Measurements from ENCODE around the gene ZMIZ1.

The ZMIZ1 gene

DNA sequence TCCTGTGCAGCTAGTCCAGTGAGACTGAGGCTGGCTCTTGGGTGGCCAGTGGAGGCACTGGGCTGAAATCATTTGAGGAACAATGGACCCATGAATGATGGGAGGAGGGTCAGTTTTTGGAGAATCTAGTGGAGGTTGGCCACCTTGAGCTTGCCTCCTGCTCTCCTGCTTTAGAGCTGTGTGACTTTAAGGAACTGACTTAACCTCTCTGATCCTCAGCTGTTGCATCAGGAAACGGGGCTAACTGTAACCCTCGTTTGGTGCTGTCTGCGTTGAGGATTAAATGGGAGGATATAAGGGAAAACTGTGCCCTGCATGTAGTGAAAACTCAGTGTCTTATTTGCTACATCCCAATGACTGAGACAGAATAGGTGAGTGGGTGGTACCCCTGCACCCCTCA is 163.1 kb downstream of the ZMIZ1 start:
- Histone ChIP-seq H2BK120ac (ENCODE audit: low read depth, low read length) (no peak overlapping the region), H3K79me1 (ENCODE audit: low read length) (no peaks in the 10 kb centered on the region), H2AK5ac (ENCODE audit: low read length) (no peak overlapping the region), H3K4me2 (ENCODE audit: low read length) (no peak overlapping the region), H2BK15ac (replicated peaks; ENCODE audit: low read depth) (no peak overlapping the region), H3K4ac (ENCODE audit: low read depth, low read length) (no peak overlapping the region), H3K79me2 (ENCODE audit: control insufficient read depth, insufficient read depth, low read length) (no peaks in the 10 kb centered on the region), H3K23ac (ENCODE audit: low read length) (no peak overlapping the region), H4K5ac (ENCODE audit: low read length) (no peak overlapping the region), H3K36me3 (ENCODE audit: control insufficient read depth, insufficient read depth, low read length) (no peaks in the 10 kb centered on the region), H3K27ac (ENCODE audit: low read depth, low read length) (no peak overlapping the region), H3K18ac (ENCODE audit: low read length) (no peak overlapping the region), H3K4me3 (ENCODE audit: low read length) (no peak overlapping the region), H3K9ac (ENCODE audit: low read length) (no peak overlapping the region), H3K4me1 (ENCODE audit: control insufficient read depth, low read depth, low read length) (peaks cover 25% of the 10 kb centered on the region), H2BK5ac (ENCODE audit: low read length) (no peak overlapping the region), H3K27me3 (ENCODE audit: insufficient read depth, low read length, poor library complexity) (no peaks in the 10 kb centered on the region), H3K56ac (ENCODE audit: low read length) (no peak overlapping the region), H4K8ac (ENCODE audit: low read depth, low read length) (no peak overlapping the region)
- DNase-seq = no peak
- no CpG with 5 or more reads among the region's 3 CpGs for WGBS (ENCODE audit: extremely low coverage, insufficient coverage, low lambda C conversion rate)

DNA sequence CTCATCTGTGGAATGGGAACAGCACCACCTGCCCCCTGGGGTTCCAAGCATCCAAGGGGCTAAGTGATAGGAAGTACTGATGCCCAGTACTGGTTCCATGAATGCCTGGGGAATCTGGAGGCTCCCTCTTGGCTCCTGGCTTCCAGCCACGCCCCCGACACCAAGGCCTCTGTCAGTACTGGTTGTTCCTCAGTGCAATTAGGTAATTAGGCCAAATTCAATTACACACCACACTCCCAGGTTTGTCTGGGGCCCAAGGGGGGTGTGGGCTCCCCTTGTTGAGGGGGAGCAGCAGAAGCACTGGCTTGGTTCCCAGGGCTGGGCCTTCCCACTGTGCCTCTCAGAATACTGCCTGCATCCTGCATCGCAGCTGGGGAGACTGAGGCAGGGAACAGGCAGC is 164.1 kb downstream of the ZMIZ1 start:
- WGBS (ENCODE audit: extremely low coverage, insufficient coverage, low lambda C conversion rate) = no CpG with 5 or more reads among the region's 3 CpGs
- H2BK5ac ChIP-seq (ENCODE audit: low read length) = no peak overlapping the region
- no peak overlapping the region for H4K8ac ChIP-seq (ENCODE audit: low read depth, low read length)
- H2AK5ac ChIP-seq (ENCODE audit: low read length) = no peak overlapping the region
- no peak overlapping the region for H3K4me2 ChIP-seq (ENCODE audit: low read length)
- no peak overlapping the region for H3K56ac ChIP-seq (ENCODE audit: low read length)
- no peaks in the 10 kb centered on the region for H3K79me2 ChIP-seq (ENCODE audit: control insufficient read depth, insufficient read depth, low read length)
- no peak overlapping the region for H3K18ac ChIP-seq (ENCODE audit: low read length)
- H3K4me3 ChIP-seq (ENCODE audit: low read length) = no peak overlapping the region
- H3K27me3 ChIP-seq (ENCODE audit: insufficient read depth, low read length, poor library complexity) = no peaks in the 10 kb centered on the region
- H3K4ac ChIP-seq (ENCODE audit: low read depth, low read length) = no peak overlapping the region
- no peaks in the 10 kb centered on the region for H3K36me3 ChIP-seq (ENCODE audit: control insufficient read depth, insufficient read depth, low read length)
- no peaks in the 10 kb centered on the region for H3K79me1 ChIP-seq (ENCODE audit: low read length)
- no peak overlapping the region for H3K23ac ChIP-seq (ENCODE audit: low read length)
- H2BK120ac ChIP-seq (ENCODE audit: low read depth, low read length) = no peak overlapping the region
- DNase-seq = no peak
- H4K5ac ChIP-seq (ENCODE audit: low read length) = no peak overlapping the region
- H3K9ac ChIP-seq (ENCODE audit: low read length) = no peak overlapping the region
- peaks cover 34% of the 10 kb centered on the region for H3K4me1 ChIP-seq (ENCODE audit: control insufficient read depth, low read depth, low read length)
- H2BK15ac ChIP-seq (replicated peaks; ENCODE audit: low read depth) = no peak overlapping the region
- H3K27ac ChIP-seq (ENCODE audit: low read depth, low read length) = no peak overlapping the region

DNA sequence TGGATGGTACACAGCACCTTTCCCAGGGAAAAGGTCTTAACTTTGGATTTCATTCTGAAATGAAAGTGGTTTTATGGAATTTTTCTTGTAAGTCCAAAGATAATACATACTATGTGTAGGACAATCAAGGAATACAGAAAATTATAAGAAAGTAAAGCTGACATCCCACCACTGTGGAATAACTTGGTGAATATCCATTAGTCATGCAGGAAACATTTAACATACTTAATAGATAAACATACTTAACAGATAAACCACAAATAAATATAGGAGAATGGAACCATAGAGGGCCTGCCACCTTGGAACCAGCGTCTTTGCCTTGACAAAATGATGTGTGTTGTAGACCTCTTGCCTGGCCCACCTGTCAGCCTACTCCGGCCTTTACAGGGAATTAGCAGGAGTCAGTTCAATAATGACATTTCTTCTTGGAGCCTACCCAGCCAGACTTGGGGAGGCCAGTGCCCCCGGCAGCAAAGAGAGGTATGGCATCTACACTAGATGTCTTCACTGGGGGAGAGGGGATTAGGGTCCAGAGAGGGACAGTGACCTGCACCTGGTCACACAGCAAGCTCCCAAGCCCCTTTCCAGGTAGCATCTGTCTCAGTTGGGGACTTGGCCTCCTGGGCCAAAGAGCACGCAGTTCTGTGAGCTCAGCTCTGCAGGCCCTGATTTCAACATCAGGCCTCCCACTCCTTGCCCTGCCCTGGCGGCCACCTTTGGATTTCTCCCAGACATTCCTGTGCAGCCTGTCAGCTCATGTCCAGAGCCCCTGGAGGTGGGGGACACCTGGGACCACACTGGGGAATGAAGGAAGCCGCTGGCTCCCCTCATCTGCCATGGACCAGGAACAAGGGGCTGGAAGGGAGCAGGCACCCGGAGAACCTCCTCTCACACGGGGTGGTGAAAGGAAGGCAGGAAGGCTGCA is 165.9 kb downstream of the ZMIZ1 start:
- WGBS (ENCODE audit: extremely low coverage, insufficient coverage, low lambda C conversion rate) = no CpG with 5 or more reads among the region's 8 CpGs
- H2BK5ac ChIP-seq (ENCODE audit: low read length) = no peak overlapping the region
- no peak overlapping the region for H2BK15ac ChIP-seq (replicated peaks; ENCODE audit: low read depth)
- H3K4me2 ChIP-seq (ENCODE audit: low read length) = no peak overlapping the region
- H3K4me1 ChIP-seq (ENCODE audit: control insufficient read depth, low read depth, low read length) = peaks cover 31% of the 10 kb centered on the region
- H3K27ac ChIP-seq (ENCODE audit: low read depth, low read length) = no peak overlapping the region
- DNase-seq = no peak
- H3K56ac ChIP-seq (ENCODE audit: low read length) = no peak overlapping the region
- no peak overlapping the region for H3K18ac ChIP-seq (ENCODE audit: low read length)
- H3K79me2 ChIP-seq (ENCODE audit: control insufficient read depth, insufficient read depth, low read length) = no peaks in the 10 kb centered on the region
- no peak overlapping the region for H4K5ac ChIP-seq (ENCODE audit: low read length)
- H3K79me1 ChIP-seq (ENCODE audit: low read length) = no peaks in the 10 kb centered on the region
- no peak overlapping the region for H3K23ac ChIP-seq (ENCODE audit: low read length)
- H3K9ac ChIP-seq (ENCODE audit: low read length) = no peak overlapping the region
- H2AK5ac ChIP-seq (ENCODE audit: low read length) = no peak overlapping the region
- H3K36me3 ChIP-seq (ENCODE audit: control insufficient read depth, insufficient read depth, low read length) = no peaks in the 10 kb centered on the region
- H3K4ac ChIP-seq (ENCODE audit: low read depth, low read length) = no peak overlapping the region
- no peak overlapping the region for H4K8ac ChIP-seq (ENCODE audit: low read depth, low read length)
- no peaks in the 10 kb centered on the region for H3K27me3 ChIP-seq (ENCODE audit: insufficient read depth, low read length, poor library complexity)
- no peak overlapping the region for H2BK120ac ChIP-seq (ENCODE audit: low read depth, low read length)
- H3K4me3 ChIP-seq (ENCODE audit: low read length) = no peak overlapping the region

DNA sequence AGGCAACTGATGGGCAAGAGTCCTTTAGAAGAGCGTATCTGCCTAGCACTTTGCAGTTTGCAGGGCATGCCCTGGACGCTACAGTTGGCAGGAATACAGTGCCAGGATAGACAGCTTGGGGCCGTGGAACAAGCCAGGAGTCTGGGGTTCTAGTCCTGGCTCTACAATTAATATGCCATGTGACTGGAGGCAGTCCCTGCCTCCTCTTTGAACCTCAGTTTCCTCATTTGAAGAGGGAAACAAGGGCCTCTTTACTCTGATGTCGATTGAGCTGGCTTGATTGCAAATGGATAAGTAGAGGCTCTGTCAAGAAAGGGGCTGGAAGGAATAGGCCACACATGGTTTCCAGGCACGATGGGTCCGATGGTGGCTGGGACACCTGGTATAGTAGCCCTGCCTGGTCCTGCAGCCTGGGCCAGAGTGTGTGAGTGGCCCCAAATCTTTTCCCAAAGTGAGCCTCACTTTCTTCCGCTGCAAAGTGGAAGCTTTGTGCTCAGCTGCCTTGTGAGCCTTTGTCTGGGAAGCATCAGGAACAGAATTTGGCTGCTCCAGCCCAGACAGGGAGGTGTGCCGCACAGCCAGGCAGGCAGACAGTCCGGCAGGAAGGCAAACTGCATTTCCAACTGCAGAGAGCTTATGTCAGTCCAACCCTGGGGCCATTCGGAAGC is 167.1 kb downstream of the ZMIZ1 start:
- Histone ChIP-seq H3K4me1 (ENCODE audit: control insufficient read depth, low read depth, low read length) (peaks cover 30% of the 10 kb centered on the region), H3K4ac (ENCODE audit: low read depth, low read length) (no peak overlapping the region), H3K79me1 (ENCODE audit: low read length) (no peaks in the 10 kb centered on the region), H3K18ac (ENCODE audit: low read length) (no peak overlapping the region), H2AK5ac (ENCODE audit: low read length) (no peak overlapping the region), H2BK5ac (ENCODE audit: low read length) (no peak overlapping the region), H3K9ac (ENCODE audit: low read length) (peak overlapping the region; percentile 30), H3K79me2 (ENCODE audit: control insufficient read depth, insufficient read depth, low read length) (no peaks in the 10 kb centered on the region), H3K27ac (ENCODE audit: low read depth, low read length) (no peak overlapping the region), H3K27me3 (ENCODE audit: insufficient read depth, low read length, poor library complexity) (no peaks in the 10 kb centered on the region), H2BK120ac (ENCODE audit: low read depth, low read length) (no peak overlapping the region), H3K4me3 (ENCODE audit: low read length) (no peak overlapping the region), H4K5ac (ENCODE audit: low read length) (no peak overlapping the region), H3K4me2 (ENCODE audit: low read length) (no peak overlapping the region), H2BK15ac (replicated peaks; ENCODE audit: low read depth) (no peak overlapping the region), H3K36me3 (ENCODE audit: control insufficient read depth, insufficient read depth, low read length) (no peaks in the 10 kb centered on the region), H3K56ac (ENCODE audit: low read length) (peak overlapping the region; percentile 67), H3K23ac (ENCODE audit: low read length) (peak overlapping the region; percentile 37), H4K8ac (ENCODE audit: low read depth, low read length) (no peak overlapping the region)
- no CpG with 5 or more reads among the region's 10 CpGs for WGBS (ENCODE audit: extremely low coverage, insufficient coverage, low lambda C conversion rate)
- no peak for DNase-seq

DNA sequence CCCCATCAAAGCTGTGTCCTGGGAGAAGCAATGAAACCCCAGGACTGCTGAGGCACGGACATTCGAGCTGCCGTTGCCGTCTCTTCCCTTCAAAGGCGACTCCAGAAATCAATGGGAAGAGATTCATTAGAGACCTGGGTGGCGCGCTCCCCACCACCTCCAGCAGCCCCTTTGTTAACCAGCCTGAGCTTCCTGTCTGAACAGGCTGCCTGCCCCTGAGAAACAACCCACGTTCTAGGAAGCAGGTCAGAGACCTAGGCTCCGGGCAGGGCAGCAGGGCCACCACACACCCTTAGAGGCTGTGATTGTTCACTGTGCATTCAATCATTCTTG is 167.6 kb downstream of the ZMIZ1 start:
- Histone ChIP-seq H2BK120ac (ENCODE audit: low read depth, low read length) (no peak overlapping the region), H4K8ac (ENCODE audit: low read depth, low read length) (no peak overlapping the region), H3K79me1 (ENCODE audit: low read length) (peaks cover 4% of the 10 kb centered on the region), H3K27ac (ENCODE audit: low read depth, low read length) (no peak overlapping the region), H3K56ac (ENCODE audit: low read length) (peak overlapping the region; percentile 67), H3K4me1 (ENCODE audit: control insufficient read depth, low read depth, low read length) (peaks cover 34% of the 10 kb centered on the region), H4K5ac (ENCODE audit: low read length) (no peak overlapping the region), H3K4me2 (ENCODE audit: low read length) (no peak overlapping the region), H3K79me2 (ENCODE audit: control insufficient read depth, insufficient read depth, low read length) (no peaks in the 10 kb centered on the region), H3K36me3 (ENCODE audit: control insufficient read depth, insufficient read depth, low read length) (no peaks in the 10 kb centered on the region), H3K23ac (ENCODE audit: low read length) (no peak overlapping the region), H3K27me3 (ENCODE audit: insufficient read depth, low read length, poor library complexity) (no peaks in the 10 kb centered on the region), H2BK5ac (ENCODE audit: low read length) (no peak overlapping the region), H2AK5ac (ENCODE audit: low read length) (no peak overlapping the region), H3K4me3 (ENCODE audit: low read length) (no peak overlapping the region), H2BK15ac (replicated peaks; ENCODE audit: low read depth) (no peak overlapping the region), H3K4ac (ENCODE audit: low read depth, low read length) (no peak overlapping the region), H3K9ac (ENCODE audit: low read length) (peak overlapping the region; percentile 30), H3K18ac (ENCODE audit: low read length) (no peak overlapping the region)
- no CpG with 5 or more reads among the region's 9 CpGs for WGBS (ENCODE audit: extremely low coverage, insufficient coverage, low lambda C conversion rate)
- DNase-seq = no peak

All from mesendoderm (in vitro differentiated cells).